GM18498 (cell line): ENCODE measurements around the gene SPATA21.
A peak's percentile ranks its signal among the peaks of the same experiment; 100 is the strongest.
"Not testable (repeated sequence)": the region's sequence is repeated elsewhere in the genome, so short reads cannot be mapped to it uniquely, and the experiment has no call there.

Experiments used
- ATAC-seq: cut with Tn5 transposase; IDR thresholded peaks from one replicate; pipeline ENCODE4 v1.9.1; 2021; ENCODE audit warnings: mild to moderate bottlenecking, moderate library complexity; ENCODE audit not compliant: unreplicated experiment

Gene SPATA21

GRCh38 chr1:16386454-16387113 lies 50.6 kb downstream of the SPATA21 start:
- no peak for ATAC-seq

- ATAC-seq, result no peak
Observed at GRCh38 chr1:16385659-16386453, 51.4 kb downstream of the SPATA21 start.

DNA sequence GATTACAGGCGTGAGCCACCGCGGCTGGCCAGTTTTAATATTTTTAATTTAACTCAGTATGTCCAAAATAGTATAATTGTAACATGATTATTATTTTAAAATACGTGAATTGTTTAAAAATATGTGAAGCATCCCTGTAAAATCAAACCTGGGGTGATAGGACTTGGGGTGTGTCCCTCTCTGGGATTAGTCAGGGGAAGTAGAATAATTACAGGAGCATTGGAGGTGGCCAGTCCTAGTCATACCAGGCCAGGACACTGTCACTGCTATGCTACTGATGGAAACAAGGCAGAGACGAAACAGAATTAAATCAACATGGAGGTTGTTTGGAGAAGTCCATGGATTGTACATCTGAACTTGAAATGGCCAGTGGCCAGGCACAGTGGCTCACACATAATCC lies 53.3 kb downstream of the SPATA21 start:
- no peak for ATAC-seq

- no peak for ATAC-seq
Observed at GRCh38 chr1:16380868-16381267, 56.4 kb downstream of the SPATA21 start.

GRCh38 chr1:16378443-16378842 lies 58.8 kb downstream of the SPATA21 start:
- no peak for ATAC-seq

- no peak for ATAC-seq
Observed at GRCh38 chr1:16376971-16377370, 60.3 kb downstream of the SPATA21 start.

- ATAC-seq, result no peak
Observed at GRCh38 chr1:16375521-16376340, 61.5 kb downstream of the SPATA21 start.

DNA sequence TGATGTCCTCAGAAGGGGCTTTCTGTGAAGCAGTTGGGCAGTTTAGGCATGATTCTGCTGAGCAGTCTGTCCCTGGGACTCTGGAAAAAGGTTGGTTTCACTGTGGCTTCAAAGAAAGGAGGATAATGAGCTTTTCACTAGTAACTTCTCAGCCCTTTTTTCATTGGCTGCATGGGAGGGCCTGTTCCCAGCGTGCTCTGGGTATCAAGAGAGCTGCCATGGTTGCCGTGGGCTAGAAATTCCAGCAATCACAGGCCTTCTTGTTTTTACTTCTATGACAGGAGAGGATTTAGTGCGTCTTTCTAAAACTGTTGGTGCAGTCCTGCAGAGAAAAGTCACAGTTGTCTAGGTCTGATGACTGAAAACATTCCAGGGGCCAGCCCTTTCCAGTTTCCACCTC lies 63.0 kb downstream of the SPATA21 start:
- no peak for ATAC-seq

GRCh38 chr1:16372535-16373285 lies 64.5 kb downstream of the SPATA21 start:
- ATAC-seq, result no peak

- no peak for ATAC-seq
Observed at GRCh38 chr1:16371725-16372124, 65.5 kb downstream of the SPATA21 start.

DNA sequence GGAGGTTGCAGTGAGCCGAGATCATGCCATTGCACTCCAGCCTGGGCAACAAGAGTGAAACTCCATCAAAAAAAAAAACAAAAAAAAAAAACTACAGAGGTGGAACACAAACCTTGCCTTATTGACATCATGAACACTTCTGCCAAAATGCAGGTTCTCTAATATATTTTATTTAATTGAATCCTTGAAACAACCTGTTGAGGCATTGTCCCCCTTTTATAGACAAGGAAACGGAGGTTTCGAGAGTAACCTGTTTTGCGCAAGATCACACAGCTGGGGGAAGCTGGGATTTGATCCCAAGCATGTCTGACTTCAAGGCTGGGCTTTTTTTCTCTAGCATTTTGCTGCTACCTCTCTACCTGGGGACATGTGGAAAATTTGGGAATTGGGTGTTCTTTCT lies 67.4 kb downstream of the SPATA21 start:
- ATAC-seq, result no peak

DNA sequence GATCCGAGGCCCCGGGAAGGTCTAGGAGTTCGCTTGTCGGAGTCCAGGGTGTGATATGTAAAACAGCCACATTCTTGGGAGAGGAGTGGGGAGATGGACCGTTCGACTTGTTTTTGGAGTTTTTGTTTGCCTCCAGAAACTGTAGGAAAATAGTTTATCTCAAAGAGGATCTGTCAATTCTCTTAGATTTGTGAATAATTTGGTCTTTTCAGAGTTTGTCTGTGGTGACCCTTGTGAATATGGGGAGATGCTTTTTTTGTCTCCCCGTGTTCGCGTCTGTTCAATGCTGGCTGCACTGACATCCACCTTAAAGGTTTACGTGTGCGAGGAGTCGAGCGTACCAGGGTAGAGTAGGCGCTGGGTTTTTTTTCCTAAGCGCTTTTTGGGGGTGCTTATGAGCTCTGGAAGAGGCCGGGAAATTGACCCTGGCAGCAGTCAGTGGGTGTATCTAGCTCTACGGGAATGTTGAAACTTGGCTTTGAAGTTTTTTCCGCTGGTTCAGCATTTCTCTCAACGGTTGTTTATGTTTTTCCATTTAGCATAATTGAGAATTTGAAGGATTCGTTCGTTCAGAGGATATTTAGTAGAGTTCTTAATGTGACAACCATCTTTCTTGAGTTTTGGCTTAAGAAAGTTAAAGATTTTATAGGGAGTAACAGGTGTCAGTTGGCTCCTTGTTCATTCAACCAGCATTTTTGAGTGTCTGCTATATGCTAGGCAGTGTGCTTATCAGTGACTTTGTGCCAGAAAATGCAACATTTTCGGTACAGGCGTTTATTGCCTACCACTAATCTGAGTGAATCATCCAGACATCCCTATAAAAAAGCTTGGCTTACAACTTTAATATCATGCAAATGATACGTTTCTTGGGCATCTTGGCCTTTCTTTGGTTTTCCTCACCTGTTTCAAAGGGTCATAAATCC lies 69.0 kb downstream of the SPATA21 start:
- ATAC-seq, result no peak

GRCh38 chr1:16367258-16367967 lies 69.8 kb downstream of the SPATA21 start:
- peak; percentile 74 for ATAC-seq

DNA sequence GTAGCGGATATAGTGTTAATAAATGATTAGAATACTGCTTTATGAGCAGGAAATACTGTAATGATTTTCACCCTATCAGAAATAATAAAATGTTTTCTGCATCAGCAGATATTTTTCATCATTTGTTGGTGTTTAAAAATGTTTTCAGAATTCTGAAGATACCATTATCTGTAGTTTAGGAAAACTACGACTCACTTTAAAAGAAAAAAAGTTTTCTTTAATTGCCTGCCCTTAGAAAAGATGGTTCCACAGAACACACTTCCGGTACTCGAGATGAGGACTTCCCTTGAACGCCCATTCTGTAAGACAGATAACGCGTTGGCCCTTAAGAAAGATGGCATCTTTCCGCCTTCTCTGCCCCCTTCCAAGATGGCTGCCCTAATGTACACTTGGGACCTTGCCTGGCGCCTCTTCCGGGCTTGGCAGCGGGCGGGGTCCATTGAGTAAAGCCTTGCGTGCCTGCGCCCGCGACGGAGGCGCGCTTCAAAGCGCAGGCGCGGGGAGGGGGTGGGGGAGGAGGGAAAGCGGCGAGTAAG lies 70.4 kb downstream of the SPATA21 start, which contains the start of gene SZRD1:
Gene SZRD1, plus strand, starts transcription at position 521 of the 536 bp plus-strand sequence. CDS start 16 bp downstream, outside the sequence.
- peak; percentile 76 for ATAC-seq

DNA sequence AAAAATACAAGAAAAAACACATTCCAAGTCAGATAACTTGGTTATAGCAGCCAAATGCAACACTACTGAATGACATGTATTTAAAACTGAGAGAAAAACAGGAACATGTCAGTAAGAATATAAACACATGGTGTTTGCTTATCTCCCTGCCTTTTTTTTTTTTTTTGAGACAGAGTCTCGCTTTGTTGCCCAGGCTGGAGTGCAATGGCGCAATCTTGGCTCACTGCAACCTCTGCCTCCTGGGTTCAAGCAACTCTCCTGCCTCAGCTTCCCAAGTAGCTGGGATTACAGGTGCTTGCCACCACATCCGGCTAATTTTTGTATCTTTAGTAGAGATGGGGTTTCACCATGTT lies 72.1 kb downstream of the SPATA21 start:
- ATAC-seq, result not testable (repeated sequence)

- no peak for ATAC-seq
Observed at GRCh38 chr1:16356867-16357266, 80.4 kb downstream of the SPATA21 start.

DNA sequence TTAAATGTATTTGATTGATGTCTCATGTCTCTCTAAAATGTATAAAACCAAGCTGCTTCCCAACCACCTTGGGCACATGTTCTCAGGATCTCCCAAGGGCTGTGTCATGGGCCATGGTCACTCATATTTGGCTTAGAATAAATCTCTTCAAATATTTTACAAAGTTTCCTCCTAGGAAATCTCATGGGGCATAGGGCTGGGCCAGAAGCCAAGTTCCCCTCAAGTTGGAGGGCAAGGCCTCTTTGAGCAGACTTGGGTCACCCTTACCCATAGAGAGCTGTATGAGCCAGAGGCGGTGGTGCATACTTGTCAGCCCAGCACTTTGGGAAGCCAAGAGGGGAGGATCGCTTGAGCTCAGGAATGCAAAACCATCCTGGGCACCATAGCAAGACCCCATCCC lies 82.6 kb downstream of the SPATA21 start:
- no peak for ATAC-seq

- ATAC-seq, result no peak
Observed at GRCh38 chr1:16352842-16353535, 84.2 kb downstream of the SPATA21 start.
